Activated T-helper 2 cell treated with anti-CD3 and anti-CD28 coated beads, Interferon-gamma antibody, Interleukin-2, Interleukin-4, amounts not matched to agents 10 μg/mL and 5 μg/mL and 100 μg/mL, durations not matched to agents 14 hours and 24 hours and 36 hours (primary cell): ENCODE measurements around the gene ATP6V1G1. TPM values are rescaled to one million over a fixed set of nuclear protein-coding genes. Genes with fewer than 3 reads are reported as not detected.
A peak's percentile ranks its signal among the peaks of the same experiment; 100 is the strongest.

ENCODE experiments used
- DNase-seq: peaks from one replicate; pipeline ENCODE4 v3.0.0; 2021; ENCODE audit warnings: low spot score
- H3K27ac Mint-ChIP-seq: one replicate; pipeline ENCODE4 v1.8.0; 2021; ENCODE audit warnings: mixed read lengths
- H3K27me3 Mint-ChIP-seq: one replicate; pipeline ENCODE4 v1.8.0; 2021; ENCODE audit warnings: low read depth, mixed read lengths
- H3K36me3 Mint-ChIP-seq: one replicate; pipeline ENCODE4 v1.8.0; 2021; ENCODE audit warnings: low read depth, mixed read lengths
- H3K4me1 Mint-ChIP-seq: one replicate; pipeline ENCODE4 v1.8.0; 2021; ENCODE audit warnings: low read depth, mixed read lengths
- H3K4me3 Mint-ChIP-seq: one replicate; pipeline ENCODE4 v1.8.0; 2021; ENCODE audit warnings: low read depth, mild to moderate bottlenecking, moderate library complexity, mixed read lengths
- H3K9me3 Mint-ChIP-seq: one replicate; pipeline ENCODE4 v1.8.0; 2021; ENCODE audit warnings: mixed read lengths
- intact Hi-C: fragments of 100-400 bp; cut with micrococcal nuclease; formaldehyde crosslinking; loops from one replicate; pipeline ENCODE4 v1.15.1; 2023
- total RNA-seq: library from RNA; stranded (reverse); gene quantifications from 2 replicates; pipeline ENCODE4 v1.2.3, GENCODE V29; 2022

Gene ATP6V1G1, protein sequence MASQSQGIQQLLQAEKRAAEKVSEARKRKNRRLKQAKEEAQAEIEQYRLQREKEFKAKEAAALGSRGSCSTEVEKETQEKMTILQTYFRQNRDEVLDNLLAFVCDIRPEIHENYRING
- total RNA-seq, result 45.2 and 48.1 TPM in 2 replicates

GRCh38 chr9:114587345-114588202, at the start of gene ATP6V1G1:
Gene ATP6V1G1, plus strand, starts transcription at chr9:114587769. Its CDS starts 70 bp downstream, at chr9:114587839.
- intact Hi-C loops, result loop anchor here (1.0 to 5.0 kb wide), 5 partner anchors 24 to 202 kb away; partner anchors contain the start of genes TMEM268 and WHRN
- Mint-ChIP-seq H3K27me3 (peaks cover 4% of the 10 kb centered on the region), H3K36me3 (peaks cover 29% of the 10 kb centered on the region)

GRCh38 chr9:114538241-114538640, 49.3 kb upstream of the ATP6V1G1 start:
- Mint-ChIP-seq H3K36me3 (no peaks in the 10 kb centered on the region), H3K27ac (no peak overlapping the region), H3K27me3 (peaks cover 17% of the 10 kb centered on the region), H3K4me1 (no peaks in the 10 kb centered on the region), H3K4me3 (no peak overlapping the region), H3K9me3 (no peaks in the 10 kb centered on the region)
- DNase-seq, result no peak
- intact Hi-C loops, result no loop called here

More at GRCh38 chr9:114587345-114588202, at the start of gene ATP6V1G1:
- Mint-ChIP-seq H3K4me3 (peak within 1 kb of the TSS; percentile 98), H3K27ac (peak within 1 kb of the TSS; percentile 98), H3K9me3 (no peaks in the 10 kb centered on the region), H3K4me1 (peaks cover 40% of the 10 kb centered on the region)
- DNase-seq, result peak; percentile 99

DNA sequence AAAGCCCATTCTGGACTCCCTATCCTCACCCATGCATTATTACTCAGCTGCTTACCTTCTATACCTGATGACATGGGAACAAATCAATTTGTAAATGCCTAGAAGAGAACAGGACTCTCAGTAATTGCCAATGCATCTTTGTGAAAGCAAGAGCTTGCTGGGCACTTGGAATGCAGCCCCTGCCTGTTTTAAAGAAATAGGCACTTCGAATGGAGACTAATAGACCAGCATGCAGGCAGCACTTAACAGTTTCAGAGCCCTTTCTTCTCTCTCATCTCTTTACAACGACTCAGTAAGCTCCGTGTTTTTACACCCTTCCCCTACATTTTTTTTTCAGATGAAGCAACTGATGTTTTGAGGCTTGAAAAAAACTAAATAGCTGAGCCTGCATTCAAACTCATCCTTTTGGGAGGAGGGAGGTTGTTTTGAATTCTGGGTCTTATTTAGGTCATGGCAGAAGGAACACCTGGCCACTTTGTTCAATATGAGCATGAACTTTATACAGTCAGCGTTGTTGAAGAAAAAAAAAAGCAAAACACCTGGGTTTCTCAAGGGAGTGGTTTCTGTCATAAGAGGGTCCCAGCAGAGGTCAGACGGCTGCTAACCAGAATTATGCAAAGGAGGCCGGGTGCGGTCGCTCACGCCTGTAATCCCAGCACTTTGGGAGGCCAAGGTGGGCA, 47.7 kb upstream of the ATP6V1G1 start:
- no peak for DNase-seq
- intact Hi-C loops, result no loop called here
- Mint-ChIP-seq H3K36me3 (no peaks in the 10 kb centered on the region), H3K9me3 (no peaks in the 10 kb centered on the region), H3K27me3 (peaks cover 20% of the 10 kb centered on the region), H3K4me1 (no peaks in the 10 kb centered on the region), H3K4me3 (no peak overlapping the region), H3K27ac (no peak overlapping the region)

DNA sequence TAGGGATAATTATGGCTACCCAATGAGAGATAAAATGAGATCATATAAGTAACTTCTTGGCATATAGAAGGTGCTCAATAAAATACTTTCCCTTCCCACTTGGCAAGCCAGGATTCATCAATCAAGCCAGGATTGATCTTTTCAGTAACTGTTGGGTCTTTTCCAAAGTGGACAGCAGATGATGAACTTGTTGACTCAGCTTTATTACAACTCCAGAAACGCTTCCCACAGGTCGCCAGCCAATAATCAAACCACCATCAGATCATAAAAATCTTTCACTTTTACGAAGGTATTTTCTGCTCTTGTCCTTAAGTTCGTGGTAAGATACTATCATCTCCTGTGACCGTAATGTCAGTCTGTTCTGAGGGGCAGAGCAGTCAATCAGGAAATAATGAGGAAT, 42.5 kb upstream of the ATP6V1G1 start:
- H3K36me3 Mint-ChIP-seq, result no peaks in the 10 kb centered on the region
- intact Hi-C loops, result no loop called here
- H3K27me3 Mint-ChIP-seq, result peaks cover 34% of the 10 kb centered on the region
- no peak overlapping the region for H3K27ac Mint-ChIP-seq
- H3K4me3 Mint-ChIP-seq, result no peak overlapping the region
- no peaks in the 10 kb centered on the region for H3K4me1 Mint-ChIP-seq
- no peaks in the 10 kb centered on the region for H3K9me3 Mint-ChIP-seq
- no peak for DNase-seq

DNA sequence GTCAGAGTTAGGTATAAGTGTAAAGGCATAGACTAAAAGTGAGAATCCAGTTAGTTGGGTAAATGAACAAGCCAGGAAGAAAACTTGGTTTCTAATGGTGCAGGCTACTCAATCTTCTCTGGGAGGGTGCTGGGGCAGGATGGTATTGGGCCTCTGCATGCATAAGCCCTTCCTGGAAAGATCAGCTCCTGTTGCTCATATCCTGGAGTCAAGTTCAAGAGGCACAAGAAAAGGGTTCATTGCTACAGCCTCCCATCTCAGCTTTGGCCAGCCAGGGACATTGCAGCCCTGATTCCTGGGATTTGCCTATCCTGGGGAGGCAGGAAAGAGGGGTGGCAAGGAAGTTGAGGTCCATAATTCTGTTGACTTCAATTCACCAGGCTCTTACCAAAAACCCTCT, 40.7 kb upstream of the ATP6V1G1 start:
- Mint-ChIP-seq H3K9me3 (no peaks in the 10 kb centered on the region), H3K4me1 (no peaks in the 10 kb centered on the region), H3K27ac (no peak overlapping the region), H3K36me3 (no peaks in the 10 kb centered on the region), H3K27me3 (peaks cover 32% of the 10 kb centered on the region), H3K4me3 (no peak overlapping the region)
- intact Hi-C loops, result no loop called here
- DNase-seq, result no peak

- H3K4me1 Mint-ChIP-seq, result no peaks in the 10 kb centered on the region
- H3K27me3 Mint-ChIP-seq, result peaks cover 29% of the 10 kb centered on the region
- no peak overlapping the region for H3K4me3 Mint-ChIP-seq
- H3K27ac Mint-ChIP-seq, result no peak overlapping the region
- intact Hi-C loops, result no loop called here
- no peaks in the 10 kb centered on the region for H3K9me3 Mint-ChIP-seq
- no peaks in the 10 kb centered on the region for H3K36me3 Mint-ChIP-seq
- no peak for DNase-seq
These were observed 37.8 kb upstream of the ATP6V1G1 start for GRCh38 chr9:114549697-114550330.

GRCh38 chr9:114551750-114552685, 35.6 kb upstream of the ATP6V1G1 start:
- intact Hi-C loops, result no loop called here
- H3K36me3 Mint-ChIP-seq, result no peaks in the 10 kb centered on the region
- peaks cover 16% of the 10 kb centered on the region for H3K27me3 Mint-ChIP-seq
- H3K4me1 Mint-ChIP-seq, result no peaks in the 10 kb centered on the region
- H3K9me3 Mint-ChIP-seq, result no peaks in the 10 kb centered on the region
- no peak overlapping the region for H3K27ac Mint-ChIP-seq
- H3K4me3 Mint-ChIP-seq, result no peak overlapping the region
- no peak for DNase-seq

DNA sequence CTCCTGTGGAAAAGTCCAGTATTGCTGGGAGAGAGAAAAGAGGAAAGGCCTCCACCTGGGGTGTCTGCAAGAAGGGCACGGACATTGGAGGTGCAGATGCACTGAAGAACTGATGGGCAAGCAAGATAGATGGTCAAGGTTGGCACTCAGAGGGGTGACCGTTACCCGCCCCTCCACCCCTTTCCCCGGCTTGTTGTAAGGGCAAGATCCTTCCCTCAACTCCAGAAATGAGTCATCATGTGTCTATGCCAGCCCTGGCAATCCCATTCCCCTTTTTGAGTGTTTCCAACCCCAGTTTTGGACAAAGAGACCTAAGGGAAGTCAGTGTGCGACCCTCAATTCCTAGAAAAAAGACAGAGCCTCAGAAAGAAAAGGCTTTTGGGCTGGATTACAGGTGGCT, 34.9 kb upstream of the ATP6V1G1 start:
- intact Hi-C loops, result no loop called here
- Mint-ChIP-seq H3K4me1 (no peaks in the 10 kb centered on the region), H3K36me3 (no peaks in the 10 kb centered on the region), H3K27me3 (peaks cover 11% of the 10 kb centered on the region), H3K9me3 (no peaks in the 10 kb centered on the region), H3K27ac (no peak overlapping the region), H3K4me3 (no peak overlapping the region)
- no peak for DNase-seq

GRCh38 chr9:114553202-114553601, 34.4 kb upstream of the ATP6V1G1 start:
- Mint-ChIP-seq H3K27ac (no peak overlapping the region), H3K36me3 (no peaks in the 10 kb centered on the region), H3K4me3 (no peak overlapping the region), H3K9me3 (no peaks in the 10 kb centered on the region), H3K27me3 (peaks cover 11% of the 10 kb centered on the region), H3K4me1 (no peaks in the 10 kb centered on the region)
- intact Hi-C loops, result no loop called here
- DNase-seq, result no peak

DNA sequence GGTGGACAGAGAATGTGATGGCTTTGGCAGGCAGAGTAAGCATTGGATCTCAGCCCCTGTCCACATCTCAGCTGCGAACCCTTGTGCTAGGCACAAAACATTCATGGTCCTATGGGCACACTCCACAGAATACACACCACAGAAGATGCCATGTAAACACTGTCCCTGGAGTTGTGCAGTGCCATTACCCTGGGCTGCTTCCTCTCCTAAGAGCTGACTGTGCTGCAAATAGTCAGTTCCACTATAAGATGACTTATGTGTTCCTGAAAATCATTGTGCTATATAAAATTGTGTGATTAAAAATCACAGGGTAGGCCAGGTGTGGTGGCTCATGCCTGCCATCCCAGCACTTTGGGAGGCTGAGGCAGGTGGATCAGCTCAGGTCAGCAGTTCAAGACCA, 31.9 kb upstream of the ATP6V1G1 start:
- no peak overlapping the region for H3K27ac Mint-ChIP-seq
- H3K27me3 Mint-ChIP-seq, result peaks cover 2% of the 10 kb centered on the region
- no peaks in the 10 kb centered on the region for H3K36me3 Mint-ChIP-seq
- no peaks in the 10 kb centered on the region for H3K9me3 Mint-ChIP-seq
- intact Hi-C loops, result no loop called here
- H3K4me1 Mint-ChIP-seq, result no peaks in the 10 kb centered on the region
- DNase-seq, result no peak
- H3K4me3 Mint-ChIP-seq, result no peak overlapping the region

DNA sequence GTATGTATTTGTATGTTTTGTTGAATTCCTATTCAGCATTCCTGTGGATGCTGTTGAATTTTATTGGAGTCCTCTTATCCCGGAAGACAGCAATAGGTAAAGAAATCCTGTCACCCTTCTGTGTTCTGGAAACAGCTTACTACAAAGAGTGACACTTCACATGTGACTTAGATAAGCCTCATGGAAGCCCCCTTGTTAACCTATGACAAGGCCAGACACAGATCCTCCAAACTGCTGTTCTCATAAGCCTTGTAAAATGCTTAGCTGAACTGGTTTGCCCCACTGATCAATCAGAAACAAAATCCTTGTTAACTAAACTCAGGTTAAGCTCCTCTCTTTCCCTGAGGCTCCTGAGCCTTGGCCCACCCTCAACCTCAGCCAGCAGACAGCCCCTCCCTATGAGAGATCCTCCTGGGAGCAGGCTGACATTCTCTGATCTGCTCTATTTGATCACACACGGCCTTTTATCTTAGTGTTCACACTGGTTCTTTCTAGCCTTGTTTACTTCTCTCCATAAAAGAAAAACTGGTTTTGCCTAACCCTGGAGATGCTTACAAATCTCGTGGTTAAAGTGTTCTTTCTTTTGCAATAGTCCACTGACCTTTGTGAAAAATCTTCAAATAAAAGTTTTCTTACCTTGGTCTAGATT, 29.4 kb upstream of the ATP6V1G1 start:
- Mint-ChIP-seq H3K27ac (no peak overlapping the region), H3K4me3 (no peak overlapping the region), H3K27me3 (peaks cover 14% of the 10 kb centered on the region), H3K36me3 (no peaks in the 10 kb centered on the region), H3K9me3 (no peaks in the 10 kb centered on the region), H3K4me1 (no peaks in the 10 kb centered on the region)
- intact Hi-C loops, result no loop called here
- DNase-seq, result no peak
